IPS-18c (cell line): Measurements from ENCODE around the gene PCYT1A.
"Not testable (repeated sequence)": the region's sequence is repeated elsewhere in the genome, so short reads cannot be mapped to it uniquely, and the experiment has no call there.

ENCODE experiments used
- H3K4me3 ChIP-seq: 2 replicates; pipeline ENCODE4 v1.7.0; 2013; ENCODE audit warnings: low read depth, mild to moderate bottlenecking, low read length, moderate library complexity; ENCODE audit not compliant: insufficient read depth
- H3K9me3 ChIP-seq: one replicate; pipeline ENCODE4 v1.6.1; 2013; ENCODE audit warnings: mild to moderate bottlenecking, low read length, moderate library complexity; ENCODE audit not compliant: control insufficient read depth, insufficient read depth

The PCYT1A gene

GRCh38 chr3:196302960-196303359 lies 15.4 kb upstream of the PCYT1A start:
- not testable (repeated sequence) for H3K9me3 ChIP-seq

GRCh38 chr3:196302551-196302950 lies 15.0 kb upstream of the PCYT1A start:
- H3K4me3 ChIP-seq, H3K9me3 ChIP-seq: not testable (repeated sequence)

More at GRCh38 chr3:196302960-196303359, 15.4 kb upstream of the PCYT1A start:
- H3K4me3 ChIP-seq: not testable (repeated sequence)

GRCh38 chr3:196298521-196298920 lies 11.0 kb upstream of the PCYT1A start:
- Histone ChIP-seq H3K9me3 (no peaks in the 10 kb centered on the region), H3K4me3 (no peak overlapping the region)

- H3K4me3 ChIP-seq: no peak overlapping the region
- no peaks in the 10 kb centered on the region for H3K9me3 ChIP-seq
These were observed 4.9 kb upstream of the PCYT1A start for GRCh38 chr3:196292286-196292923.

GRCh38 chr3:196288141-196288460 lies 575 bp upstream of the PCYT1A start:
- H3K4me3 ChIP-seq: peak overlapping the region; percentile 89
- H3K9me3 ChIP-seq: no peaks in the 10 kb centered on the region

GRCh38 chr3:196287090-196287439 lies 461 bp downstream of the PCYT1A start:
- Histone ChIP-seq H3K9me3 (no peaks in the 10 kb centered on the region), H3K4me3 (peak overlapping the region; percentile 89)

- no peak overlapping the region for H3K4me3 ChIP-seq
These were observed 3.1 kb downstream of the PCYT1A start for GRCh38 chr3:196284396-196284795.

GRCh38 chr3:196281962-196282361 lies 5.6 kb downstream of the PCYT1A start:
- no peak overlapping the region for H3K4me3 ChIP-seq

More at GRCh38 chr3:196284396-196284795, 3.1 kb downstream of the PCYT1A start:
- no peaks in the 10 kb centered on the region for H3K9me3 ChIP-seq

GRCh38 chr3:196280689-196281440 lies 6.7 kb downstream of the PCYT1A start:
- Histone ChIP-seq H3K4me3 (no peak overlapping the region), H3K9me3 (no peaks in the 10 kb centered on the region)

More at GRCh38 chr3:196281962-196282361, 5.6 kb downstream of the PCYT1A start:
- no peaks in the 10 kb centered on the region for H3K9me3 ChIP-seq

- H3K9me3 ChIP-seq: peaks cover 11% of the 10 kb centered on the region
- H3K4me3 ChIP-seq: no peak overlapping the region
These were observed 12.4 kb downstream of the PCYT1A start for GRCh38 chr3:196275126-196275525.

- Histone ChIP-seq H3K4me3 (no peak overlapping the region), H3K9me3 (peaks cover 11% of the 10 kb centered on the region)
These were observed 12.9 kb downstream of the PCYT1A start for GRCh38 chr3:196274585-196274984.

GRCh38 chr3:196273655-196274054 lies 13.9 kb downstream of the PCYT1A start:
- peaks cover 11% of the 10 kb centered on the region for H3K9me3 ChIP-seq

GRCh38 chr3:196272826-196273225 lies 14.7 kb downstream of the PCYT1A start:
- Histone ChIP-seq H3K4me3 (no peak overlapping the region), H3K9me3 (peaks cover 11% of the 10 kb centered on the region)

More at GRCh38 chr3:196273655-196274054, 13.9 kb downstream of the PCYT1A start:
- no peak overlapping the region for H3K4me3 ChIP-seq

GRCh38 chr3:196270499-196270898 lies 17.0 kb downstream of the PCYT1A start:
- H3K4me3 ChIP-seq: no peak overlapping the region

GRCh38 chr3:196268284-196269163 lies 19.0 kb downstream of the PCYT1A start:
- H3K4me3 ChIP-seq: no peak overlapping the region
- peaks cover 7% of the 10 kb centered on the region for H3K9me3 ChIP-seq

More at GRCh38 chr3:196270499-196270898, 17.0 kb downstream of the PCYT1A start:
- H3K9me3 ChIP-seq: peaks cover 11% of the 10 kb centered on the region

GRCh38 chr3:196263819-196264218 lies 23.7 kb downstream of the PCYT1A start:
- Histone ChIP-seq H3K4me3 (no peak overlapping the region), H3K9me3 (no peaks in the 10 kb centered on the region)

GRCh38 chr3:196260784-196261183 lies 26.7 kb downstream of the PCYT1A start:
- H3K4me3 ChIP-seq: no peak overlapping the region
- H3K9me3 ChIP-seq: no peaks in the 10 kb centered on the region

- H3K4me3 ChIP-seq: no peak overlapping the region
- H3K9me3 ChIP-seq: no peaks in the 10 kb centered on the region
These were observed 31.8 kb downstream of the PCYT1A start for GRCh38 chr3:196255776-196256175.
